WTC11 (cell line): ENCODE results near the gene STAG1. TPM values are rescaled to one million over a fixed set of nuclear protein-coding genes. Genes with fewer than 3 reads are reported as not detected.

Source experiments
- ATAC-seq: fragments of 200-7000 bp; cut with Tn5 transposase; 2 replicates; pipeline ENCODE4 v1.10.0; 2021; ENCODE audit warnings: mild to moderate bottlenecking, moderate library complexity
- CTCF ChIA-PET: fragments of 300-600 bp; sonication (Branson Sonifier 250); formaldehyde crosslinking; loops from one replicate; lab custom pipeline; 2021; ENCODE audit warnings: antibody characterized with exemption; lab: Charles Lee
- POLR2A ChIA-PET: fragments of 350-600 bp; sonication (Branson Sonifier 250); formaldehyde crosslinking; loops from one replicate; lab custom pipeline; 2021; ENCODE audit warnings: antibody characterized with exemption; lab: Charles Lee
- DNase-seq: peaks from one replicate; pipeline ENCODE4 v3.0.0; 2021; ENCODE audit warnings: low spot score
- H3K27ac Mint-ChIP-seq: 2 replicates; pipeline ENCODE4 v1.8.0; 2021; ENCODE audit warnings: mixed read lengths
- H3K27me3 Mint-ChIP-seq: 2 replicates; pipeline ENCODE4 v1.8.0; 2021; ENCODE audit warnings: low read depth, mild to moderate bottlenecking, moderate library complexity, mixed read lengths
- H3K36me3 Mint-ChIP-seq: 2 replicates; pipeline ENCODE4 v1.8.0; 2021; ENCODE audit warnings: mixed read lengths
- H3K4me1 Mint-ChIP-seq: 2 replicates; pipeline ENCODE4 v1.8.0; 2022; ENCODE audit warnings: mixed read lengths
- H3K4me3 Mint-ChIP-seq: 2 replicates; pipeline ENCODE4 v1.8.0; 2021; ENCODE audit warnings: mild to moderate bottlenecking, moderate library complexity, mixed read lengths
- H3K9me3 Mint-ChIP-seq: 2 replicates; pipeline ENCODE4 v1.8.0; 2021; ENCODE audit warnings: mixed read lengths
- ESRRA ChIP-seq: sonication (generic); formaldehyde crosslinking; IDR thresholded peaks from 2 replicates; pipeline ENCODE4 v1.8.1; 2022; ENCODE audit warnings: mild to moderate bottlenecking, missing genetic modification reagents, borderline replicate concordance
- KAT7 ChIP-seq: sonication (generic); formaldehyde crosslinking; IDR thresholded peaks from 2 replicates; pipeline ENCODE4 v1.8.1; 2023; ENCODE audit warnings: missing genetic modification reagents, mild to moderate bottlenecking, borderline replicate concordance
- MXD4 ChIP-seq: fragments of 250-450 bp; sonication (Bioruptor Pico); IDR thresholded peaks from 2 replicates; pipeline ENCODE4 v1.8.0; 2021; ENCODE audit warnings: mild to moderate bottlenecking, moderate library complexity, borderline replicate concordance
- NR1H2 ChIP-seq: sonication (generic); formaldehyde crosslinking; IDR thresholded peaks from 2 replicates; pipeline ENCODE4 v1.9.0; 2021; ENCODE audit warnings: mild to moderate bottlenecking, moderate library complexity, missing genetic modification reagents
- NR2C2 ChIP-seq: sonication (generic); formaldehyde crosslinking; IDR thresholded peaks from 2 replicates; pipeline ENCODE4 v1.8.0; 2022; ENCODE audit warnings: mild to moderate bottlenecking, missing genetic modification reagents
- NR3C1 ChIP-seq: sonication (generic); formaldehyde crosslinking; conservative IDR thresholded peaks from 2 replicates; pipeline ENCODE4 v1.8.1; 2023; ENCODE audit warnings: low read depth, mild to moderate bottlenecking, missing genetic modification reagents
- SMAD4 ChIP-seq: sonication (generic); formaldehyde crosslinking; IDR thresholded peaks from 2 replicates; pipeline ENCODE4 v1.8.0; 2022; ENCODE audit warnings: mild to moderate bottlenecking, missing genetic modification reagents
- SOX15 ChIP-seq: fragments of 250-450 bp; sonication (Bioruptor Pico); IDR thresholded peaks from 2 replicates; pipeline ENCODE4 v1.9.0; 2021; ENCODE audit warnings: mild to moderate bottlenecking
- TP53 ChIP-seq: sonication (generic); formaldehyde crosslinking; IDR thresholded peaks from 2 replicates; pipeline ENCODE4 v1.8.1; 2023; ENCODE audit warnings: mild to moderate bottlenecking, missing genetic modification reagents
- ZBTB21 ChIP-seq: sonication (generic); formaldehyde crosslinking; IDR thresholded peaks from 2 replicates; pipeline ENCODE4 v1.8.1; 2023; ENCODE audit warnings: mild to moderate bottlenecking, missing genetic modification reagents, borderline replicate concordance
- ZNF219 ChIP-seq: sonication (generic); formaldehyde crosslinking; IDR thresholded peaks from 2 replicates; pipeline ENCODE4 v1.8.0; 2023; ENCODE audit warnings: missing genetic modification reagents, mild to moderate bottlenecking, borderline replicate concordance
- ZNF232 ChIP-seq: sonication (generic); formaldehyde crosslinking; IDR thresholded peaks from 2 replicates; pipeline ENCODE4 v1.8.0; 2022; ENCODE audit warnings: mild to moderate bottlenecking, missing genetic modification reagents
- ZNF263 ChIP-seq: sonication (generic); formaldehyde crosslinking; IDR thresholded peaks from 2 replicates; pipeline ENCODE4 v1.8.1; 2022; ENCODE audit warnings: low read depth, mild to moderate bottlenecking, moderate library complexity, missing genetic modification reagents
- ZNF317 ChIP-seq: sonication (generic); formaldehyde crosslinking; IDR thresholded peaks from 2 replicates; pipeline ENCODE4 v1.8.1; 2023; ENCODE audit warnings: low read depth, mild to moderate bottlenecking, moderate library complexity, missing genetic modification reagents, borderline replicate concordance
- ZNF416 ChIP-seq: fragments of 250-450 bp; sonication (Bioruptor Pico); IDR thresholded peaks from 2 replicates; pipeline ENCODE4 v1.9.0; 2021; ENCODE audit warnings: mild to moderate bottlenecking, inconsistent platforms
- ZNF671 ChIP-seq: fragments of 250-450 bp; sonication (Bioruptor Pico); IDR thresholded peaks from 2 replicates; pipeline ENCODE4 v1.8.0; 2021; ENCODE audit warnings: mild to moderate bottlenecking
- total RNA-seq: library from RNA; stranded (reverse); gene quantifications from 3 replicates; pipeline ENCODE4 v1.2.3, GENCODE V29; 2021
- TF ChIP-seq, protein P1 (sequence below): sonication (generic); formaldehyde crosslinking; IDR thresholded peaks from 2 replicates; pipeline ENCODE4 v1.8.1; 2023; ENCODE audit warnings: mild to moderate bottlenecking, moderate library complexity, missing genetic modification reagents
- TF ChIP-seq, protein P2 (sequence below): sonication (generic); formaldehyde crosslinking; IDR thresholded peaks from 2 replicates; pipeline ENCODE4 v1.8.1; 2023; ENCODE audit warnings: mild to moderate bottlenecking, missing genetic modification reagents, borderline replicate concordance
- TF ChIP-seq, protein P3 (sequence below): sonication (generic); formaldehyde crosslinking; IDR thresholded peaks from 2 replicates; pipeline ENCODE4 v1.8.1; 2023; ENCODE audit warnings: mild to moderate bottlenecking, missing genetic modification reagents
- TF ChIP-seq, protein P4 (sequence below): sonication (generic); formaldehyde crosslinking; IDR thresholded peaks from 2 replicates; pipeline ENCODE4 v1.8.0; 2022; ENCODE audit warnings: mild to moderate bottlenecking, missing genetic modification reagents
- TF ChIP-seq, protein P5 (sequence below): fragments of 200-600 bp; IDR thresholded peaks from 2 replicates; pipeline ENCODE4 v1.8.0; 2022; ENCODE audit warnings: antibody characterized with exemption
- TF ChIP-seq, protein P6 (sequence below): fragments of 250-450 bp; sonication (Bioruptor Pico); IDR thresholded peaks from 2 replicates; pipeline ENCODE4 v1.9.0; 2021; ENCODE audit warnings: mild to moderate bottlenecking
- TF ChIP-seq, protein P7 (sequence below): fragments of 250-450 bp; sonication (Bioruptor Pico); IDR thresholded peaks from 2 replicates; pipeline ENCODE4 v1.8.0; 2021; ENCODE audit warnings: mild to moderate bottlenecking

STAG1 gene
- total RNA-seq, 1 experiment from 2014 or later: 20.7 TPM

DNA sequence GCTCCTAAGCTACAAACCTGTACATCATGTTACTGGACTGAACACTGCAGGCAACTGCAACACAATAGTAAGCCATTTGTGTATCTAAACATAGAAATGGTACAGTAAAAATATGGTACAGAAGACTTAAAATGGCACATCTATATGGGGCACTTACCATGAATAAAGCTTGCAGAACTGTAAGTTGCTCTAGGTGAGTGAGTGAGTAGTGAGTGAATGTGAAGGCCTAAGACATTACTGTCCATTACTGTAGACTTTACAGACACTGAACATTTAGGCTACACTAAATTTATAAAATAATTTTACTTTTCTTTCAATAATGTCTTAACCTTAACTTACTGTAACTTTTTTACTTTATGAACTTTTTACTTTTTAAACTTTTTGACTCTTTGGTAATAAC, 76.2 kb downstream of the STAG1 start (continued):
- no peak for TF ChIP-seq KAT7
- no peak for TF ChIP-seq ZNF263 (CRISPR knock-in tag)
- no peak for TF ChIP-seq ZNF232 (CRISPR knock-in tag)
- TF ChIP-seq, protein P1, sequence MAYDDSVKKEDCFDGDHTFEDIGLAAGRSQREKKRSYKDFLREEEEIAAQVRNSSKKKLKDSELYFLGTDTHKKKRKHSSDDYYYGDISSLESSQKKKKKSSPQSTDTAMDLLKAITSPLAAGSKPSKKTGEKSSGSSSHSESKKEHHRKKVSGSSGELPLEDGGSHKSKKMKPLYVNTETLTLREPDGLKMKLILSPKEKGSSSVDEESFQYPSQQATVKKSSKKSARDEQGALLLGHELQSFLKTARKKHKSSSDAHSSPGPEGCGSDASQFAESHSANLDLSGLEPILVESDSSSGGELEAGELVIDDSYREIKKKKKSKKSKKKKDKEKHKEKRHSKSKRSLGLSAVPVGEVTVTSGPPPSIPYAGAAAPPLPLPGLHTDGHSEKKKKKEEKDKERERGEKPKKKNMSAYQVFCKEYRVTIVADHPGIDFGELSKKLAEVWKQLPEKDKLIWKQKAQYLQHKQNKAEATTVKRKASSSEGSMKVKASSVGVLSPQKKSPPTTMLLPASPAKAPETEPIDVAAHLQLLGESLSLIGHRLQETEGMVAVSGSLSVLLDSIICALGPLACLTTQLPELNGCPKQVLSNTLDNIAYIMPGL: no peak
- TF ChIP-seq NR1H2: no peak
- TF ChIP-seq SOX15 (CRISPR knock-in tag): no peak
- TF ChIP-seq, protein P2, sequence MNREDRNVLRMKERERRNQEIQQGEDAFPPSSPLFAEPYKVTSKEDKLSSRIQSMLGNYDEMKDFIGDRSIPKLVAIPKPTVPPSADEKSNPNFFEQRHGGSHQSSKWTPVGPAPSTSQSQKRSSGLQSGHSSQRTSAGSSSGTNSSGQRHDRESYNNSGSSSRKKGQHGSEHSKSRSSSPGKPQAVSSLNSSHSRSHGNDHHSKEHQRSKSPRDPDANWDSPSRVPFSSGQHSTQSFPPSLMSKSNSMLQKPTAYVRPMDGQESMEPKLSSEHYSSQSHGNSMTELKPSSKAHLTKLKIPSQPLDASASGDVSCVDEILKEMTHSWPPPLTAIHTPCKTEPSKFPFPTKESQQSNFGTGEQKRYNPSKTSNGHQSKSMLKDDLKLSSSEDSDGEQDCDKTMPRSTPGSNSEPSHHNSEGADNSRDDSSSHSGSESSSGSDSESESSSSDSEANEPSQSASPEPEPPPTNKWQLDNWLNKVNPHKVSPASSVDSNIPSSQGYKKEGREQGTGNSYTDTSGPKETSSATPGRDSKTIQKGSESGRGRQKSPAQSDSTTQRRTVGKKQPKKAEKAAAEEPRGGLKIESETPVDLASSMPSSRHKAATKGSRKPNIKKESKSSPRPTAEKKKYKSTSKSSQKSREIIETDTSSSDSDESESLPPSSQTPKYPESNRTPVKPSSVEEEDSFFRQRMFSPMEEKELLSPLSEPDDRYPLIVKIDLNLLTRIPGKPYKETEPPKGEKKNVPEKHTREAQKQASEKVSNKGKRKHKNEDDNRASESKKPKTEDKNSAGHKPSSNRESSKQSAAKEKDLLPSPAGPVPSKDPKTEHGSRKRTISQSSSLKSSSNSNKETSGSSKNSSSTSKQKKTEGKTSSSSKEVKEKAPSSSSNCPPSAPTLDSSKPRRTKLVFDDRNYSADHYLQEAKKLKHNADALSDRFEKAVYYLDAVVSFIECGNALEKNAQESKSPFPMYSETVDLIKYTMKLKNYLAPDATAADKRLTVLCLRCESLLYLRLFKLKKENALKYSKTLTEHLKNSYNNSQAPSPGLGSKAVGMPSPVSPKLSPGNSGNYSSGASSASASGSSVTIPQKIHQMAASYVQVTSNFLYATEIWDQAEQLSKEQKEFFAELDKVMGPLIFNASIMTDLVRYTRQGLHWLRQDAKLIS (CRISPR knock-in tag): no peak
- TF ChIP-seq ZNF416 (CRISPR knock-in tag): no peak
- TF ChIP-seq, protein P3, sequence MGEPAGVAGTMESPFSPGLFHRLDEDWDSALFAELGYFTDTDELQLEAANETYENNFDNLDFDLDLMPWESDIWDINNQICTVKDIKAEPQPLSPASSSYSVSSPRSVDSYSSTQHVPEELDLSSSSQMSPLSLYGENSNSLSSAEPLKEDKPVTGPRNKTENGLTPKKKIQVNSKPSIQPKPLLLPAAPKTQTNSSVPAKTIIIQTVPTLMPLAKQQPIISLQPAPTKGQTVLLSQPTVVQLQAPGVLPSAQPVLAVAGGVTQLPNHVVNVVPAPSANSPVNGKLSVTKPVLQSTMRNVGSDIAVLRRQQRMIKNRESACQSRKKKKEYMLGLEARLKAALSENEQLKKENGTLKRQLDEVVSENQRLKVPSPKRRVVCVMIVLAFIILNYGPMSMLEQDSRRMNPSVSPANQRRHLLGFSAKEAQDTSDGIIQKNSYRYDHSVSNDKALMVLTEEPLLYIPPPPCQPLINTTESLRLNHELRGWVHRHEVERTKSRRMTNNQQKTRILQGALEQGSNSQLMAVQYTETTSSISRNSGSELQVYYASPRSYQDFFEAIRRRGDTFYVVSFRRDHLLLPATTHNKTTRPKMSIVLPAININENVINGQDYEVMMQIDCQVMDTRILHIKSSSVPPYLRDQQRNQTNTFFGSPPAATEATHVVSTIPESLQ (CRISPR knock-in tag): no peak
- TF ChIP-seq SMAD4 (CRISPR knock-in tag): no peak
- TF ChIP-seq, all 79 proteins: peak for 0

DNA sequence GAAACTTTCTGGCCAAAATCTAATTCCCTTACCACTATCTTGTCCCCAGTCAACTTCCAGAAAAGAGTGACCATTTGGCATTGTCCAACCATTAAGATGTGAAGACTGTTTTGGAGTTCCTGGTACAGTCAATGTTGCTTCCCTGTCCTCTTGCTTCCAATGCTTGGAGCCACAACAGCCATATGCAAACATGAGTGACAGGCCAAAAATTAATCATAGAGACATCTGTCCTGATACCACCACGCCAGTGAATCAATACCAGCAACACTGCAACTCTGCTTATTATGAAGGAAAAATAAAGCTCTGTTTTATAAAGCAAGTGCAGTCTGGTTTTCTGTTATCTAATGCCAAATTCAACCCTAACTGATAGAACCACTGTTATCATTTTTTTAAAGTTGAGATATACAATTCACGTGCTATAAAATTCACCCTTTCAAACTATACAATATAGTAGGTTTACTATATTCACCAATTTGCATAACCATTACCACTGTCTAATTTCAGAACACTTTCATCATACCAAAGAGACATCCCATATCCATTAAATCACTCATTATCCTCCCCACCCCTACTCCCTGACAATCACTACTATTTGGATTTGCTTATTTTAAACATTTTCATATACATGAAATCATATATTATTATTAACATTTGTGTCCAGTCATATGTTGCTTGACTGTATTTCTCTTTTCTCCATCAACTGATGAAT, 76.9 kb downstream of the STAG1 start:
- DNase-seq: no peak
- Mint-ChIP-seq H3K4me3 (no peak overlapping the region), H3K36me3 (no peaks in the 10 kb centered on the region), H3K27me3 (no peaks in the 10 kb centered on the region), H3K4me1 (no peaks in the 10 kb centered on the region), H3K27ac (no peak overlapping the region), H3K9me3 (no peaks in the 10 kb centered on the region)
- ChIA-PET POLR2A (no interaction called here), CTCF (no interaction called here)
- ATAC-seq: no peak
- TF ChIP-seq, protein P4, sequence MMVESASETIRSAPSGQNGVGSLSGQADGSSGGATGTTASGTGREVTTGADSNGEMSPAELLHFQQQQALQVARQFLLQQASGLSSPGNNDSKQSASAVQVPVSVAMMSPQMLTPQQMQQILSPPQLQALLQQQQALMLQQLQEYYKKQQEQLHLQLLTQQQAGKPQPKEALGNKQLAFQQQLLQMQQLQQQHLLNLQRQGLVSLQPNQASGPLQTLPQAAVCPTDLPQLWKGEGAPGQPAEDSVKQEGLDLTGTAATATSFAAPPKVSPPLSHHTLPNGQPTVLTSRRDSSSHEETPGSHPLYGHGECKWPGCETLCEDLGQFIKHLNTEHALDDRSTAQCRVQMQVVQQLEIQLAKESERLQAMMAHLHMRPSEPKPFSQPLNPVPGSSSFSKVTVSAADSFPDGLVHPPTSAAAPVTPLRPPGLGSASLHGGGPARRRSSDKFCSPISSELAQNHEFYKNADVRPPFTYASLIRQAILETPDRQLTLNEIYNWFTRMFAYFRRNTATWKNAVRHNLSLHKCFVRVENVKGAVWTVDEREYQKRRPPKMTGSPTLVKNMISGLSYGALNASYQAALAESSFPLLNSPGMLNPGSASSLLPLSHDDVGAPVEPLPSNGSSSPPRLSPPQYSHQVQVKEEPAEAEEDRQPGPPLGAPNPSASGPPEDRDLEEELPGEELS (CRISPR knock-in tag): no peak
- TF ChIP-seq ESRRA (CRISPR knock-in tag) (no peak), TP53 (CRISPR knock-in tag) (no peak), ZBTB21 (CRISPR knock-in tag) (no peak), ZNF671 (CRISPR knock-in tag) (no peak), NR3C1 (CRISPR knock-in tag) (no peak), MXD4 (CRISPR knock-in tag) (no peak), ZNF219 (CRISPR knock-in tag) (no peak), SOX15 (CRISPR knock-in tag) (no peak), ZNF317 (CRISPR knock-in tag) (no peak), NR2C2 (CRISPR knock-in tag) (no peak)
- TF ChIP-seq, protein P5, sequence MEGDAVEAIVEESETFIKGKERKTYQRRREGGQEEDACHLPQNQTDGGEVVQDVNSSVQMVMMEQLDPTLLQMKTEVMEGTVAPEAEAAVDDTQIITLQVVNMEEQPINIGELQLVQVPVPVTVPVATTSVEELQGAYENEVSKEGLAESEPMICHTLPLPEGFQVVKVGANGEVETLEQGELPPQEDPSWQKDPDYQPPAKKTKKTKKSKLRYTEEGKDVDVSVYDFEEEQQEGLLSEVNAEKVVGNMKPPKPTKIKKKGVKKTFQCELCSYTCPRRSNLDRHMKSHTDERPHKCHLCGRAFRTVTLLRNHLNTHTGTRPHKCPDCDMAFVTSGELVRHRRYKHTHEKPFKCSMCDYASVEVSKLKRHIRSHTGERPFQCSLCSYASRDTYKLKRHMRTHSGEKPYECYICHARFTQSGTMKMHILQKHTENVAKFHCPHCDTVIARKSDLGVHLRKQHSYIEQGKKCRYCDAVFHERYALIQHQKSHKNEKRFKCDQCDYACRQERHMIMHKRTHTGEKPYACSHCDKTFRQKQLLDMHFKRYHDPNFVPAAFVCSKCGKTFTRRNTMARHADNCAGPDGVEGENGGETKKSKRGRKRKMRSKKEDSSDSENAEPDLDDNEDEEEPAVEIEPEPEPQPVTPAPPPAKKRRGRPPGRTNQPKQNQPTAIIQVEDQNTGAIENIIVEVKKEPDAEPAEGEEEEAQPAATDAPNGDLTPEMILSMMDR: no peak
- TF ChIP-seq, protein P6, sequence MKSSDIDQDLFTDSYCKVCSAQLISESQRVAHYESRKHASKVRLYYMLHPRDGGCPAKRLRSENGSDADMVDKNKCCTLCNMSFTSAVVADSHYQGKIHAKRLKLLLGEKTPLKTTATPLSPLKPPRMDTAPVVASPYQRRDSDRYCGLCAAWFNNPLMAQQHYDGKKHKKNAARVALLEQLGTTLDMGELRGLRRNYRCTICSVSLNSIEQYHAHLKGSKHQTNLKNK (CRISPR knock-in tag): no peak
- TF ChIP-seq, protein P7, sequence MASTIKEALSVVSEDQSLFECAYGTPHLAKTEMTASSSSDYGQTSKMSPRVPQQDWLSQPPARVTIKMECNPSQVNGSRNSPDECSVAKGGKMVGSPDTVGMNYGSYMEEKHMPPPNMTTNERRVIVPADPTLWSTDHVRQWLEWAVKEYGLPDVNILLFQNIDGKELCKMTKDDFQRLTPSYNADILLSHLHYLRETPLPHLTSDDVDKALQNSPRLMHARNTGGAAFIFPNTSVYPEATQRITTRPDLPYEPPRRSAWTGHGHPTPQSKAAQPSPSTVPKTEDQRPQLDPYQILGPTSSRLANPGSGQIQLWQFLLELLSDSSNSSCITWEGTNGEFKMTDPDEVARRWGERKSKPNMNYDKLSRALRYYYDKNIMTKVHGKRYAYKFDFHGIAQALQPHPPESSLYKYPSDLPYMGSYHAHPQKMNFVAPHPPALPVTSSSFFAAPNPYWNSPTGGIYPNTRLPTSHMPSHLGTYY (CRISPR knock-in tag): no peak
